ENCODE data around the gene GNL3. TPM values are rescaled to one million over a fixed set of nuclear protein-coding genes. Genes with fewer than 3 reads are reported as not detected.

The GNL3 gene
- total RNA-seq, 1 experiment from 2014 or later = 113 TPM

- Mint-ChIP-seq H3K27ac (ENCODE audit: unreplicated experiment) (no peak overlapping the region), H3K4me3 (ENCODE audit: low read depth, unreplicated experiment) (no peak overlapping the region), H3K36me3 (ENCODE audit: insufficient read depth, unreplicated experiment) (peaks cover 30% of the 10 kb centered on the region), H3K27me3 (ENCODE audit: unreplicated experiment) (no peaks in the 10 kb centered on the region), H3K9me3 (ENCODE audit: low read depth, unreplicated experiment) (no peaks in the 10 kb centered on the region), H3K4me1 (ENCODE audit: low read depth, unreplicated experiment) (peaks cover 8% of the 10 kb centered on the region)
- TF ChIP-seq CTCF (IDR thresholded peaks at IDR 0.05; ENCODE audit: unreplicated experiment) = no peak
- intact Hi-C loops (cut with micrococcal nuclease; ENCODE audit: unreplicated experiment) = no loop called here
- CTCF ChIA-PET = no interaction called here
- no TSS peak for BruUV-seq (replicated peaks)
- no peak for DNase-seq
These were observed 17.5 kb downstream of the GNL3 start for GRCh38 chr3:52703341-52703740.

- TF ChIP-seq CTCF (IDR thresholded peaks at IDR 0.05; ENCODE audit: unreplicated experiment) = no peak
- Mint-ChIP-seq H3K27me3 (ENCODE audit: unreplicated experiment) (no peaks in the 10 kb centered on the region), H3K27ac (ENCODE audit: unreplicated experiment) (peak overlapping the region; percentile 79), H3K9me3 (ENCODE audit: low read depth, unreplicated experiment) (no peaks in the 10 kb centered on the region), H3K4me3 (ENCODE audit: low read depth, unreplicated experiment) (peak overlapping the region; percentile 90), H3K36me3 (ENCODE audit: insufficient read depth, unreplicated experiment) (peaks cover 35% of the 10 kb centered on the region), H3K4me1 (ENCODE audit: low read depth, unreplicated experiment) (peaks cover 8% of the 10 kb centered on the region)
- DNase-seq = no peak
- CTCF ChIA-PET = no interaction called here
- no TSS peak for BruUV-seq (replicated peaks)
- intact Hi-C loops (cut with micrococcal nuclease; ENCODE audit: unreplicated experiment) = no loop called here
These were observed 19.0 kb downstream of the GNL3 start for GRCh38 chr3:52704611-52705437.

GRCh38 chr3:52705438-52705687, 19.5 kb downstream of the GNL3 start:
- peaks cover 39% of the 10 kb centered on the region for H3K36me3 Mint-ChIP-seq (ENCODE audit: insufficient read depth, unreplicated experiment)
- peaks cover 8% of the 10 kb centered on the region for H3K4me1 Mint-ChIP-seq (ENCODE audit: low read depth, unreplicated experiment)
- H3K27me3 Mint-ChIP-seq (ENCODE audit: unreplicated experiment) = no peaks in the 10 kb centered on the region
- CTCF ChIA-PET = no interaction called here
- H3K9me3 Mint-ChIP-seq (ENCODE audit: low read depth, unreplicated experiment) = no peaks in the 10 kb centered on the region
- H3K27ac Mint-ChIP-seq (ENCODE audit: unreplicated experiment) = peak overlapping the region; percentile 79
- intact Hi-C loops (cut with micrococcal nuclease; ENCODE audit: unreplicated experiment) = no loop called here
- DNase-seq = no peak
- no TSS peak for BruUV-seq (replicated peaks)
- TF ChIP-seq CTCF (IDR thresholded peaks at IDR 0.05; ENCODE audit: unreplicated experiment) = no peak
- peak overlapping the region; percentile 90 for H3K4me3 Mint-ChIP-seq (ENCODE audit: low read depth, unreplicated experiment)

GRCh38 chr3:52705688-52706686, 20.2 kb downstream of the GNL3 start, which contains the start of the genes GLT8D1 and SPCS1:
Gene GLT8D1 (minus strand): TSS chr3:52705791. CDS start chr3:52700460, 5,331 bp downstream.
Gene SPCS1 (plus strand): TSS chr3:52706106. CDS start chr3:52706247, 141 bp downstream.
- H3K36me3 Mint-ChIP-seq (ENCODE audit: insufficient read depth, unreplicated experiment) = peaks cover 39% of the 10 kb centered on the region
- peak; percentile 86 for DNase-seq
- no peak for TF ChIP-seq CTCF (IDR thresholded peaks at IDR 0.05; ENCODE audit: unreplicated experiment)
- peak within 1 kb of the TSS; percentile 90 for H3K4me3 Mint-ChIP-seq (ENCODE audit: low read depth, unreplicated experiment)
- intact Hi-C loops (cut with micrococcal nuclease; ENCODE audit: unreplicated experiment) = no loop called here
- CTCF ChIA-PET = no interaction called here
- peaks cover 8% of the 10 kb centered on the region for H3K4me1 Mint-ChIP-seq (ENCODE audit: low read depth, unreplicated experiment)
- no peaks in the 10 kb centered on the region for H3K9me3 Mint-ChIP-seq (ENCODE audit: low read depth, unreplicated experiment)
- no peaks in the 10 kb centered on the region for H3K27me3 Mint-ChIP-seq (ENCODE audit: unreplicated experiment)
- no TSS peak for BruUV-seq (replicated peaks)
- peak within 1 kb of the TSS; percentile 88 for H3K27ac Mint-ChIP-seq (ENCODE audit: unreplicated experiment)
